HCT116 (cell line): Measurements from ENCODE around the gene FXYD2.

Experiments
- POLR2A ChIP-seq: IDR thresholded peaks from 2 replicates; pipeline ENCODE4 v1.7.0; 2011; ENCODE audit warnings: borderline replicate concordance; ENCODE audit not compliant: insufficient read depth, insufficient read length; ENCODE audit errors: extremely low read depth
- POLR2AphosphoS5 ChIP-seq: IDR thresholded peaks from 2 replicates; pipeline ENCODE4 v1.6.1; 2011; ENCODE audit warnings: mild to moderate bottlenecking, low read depth, low read length, moderate library complexity

DNA sequence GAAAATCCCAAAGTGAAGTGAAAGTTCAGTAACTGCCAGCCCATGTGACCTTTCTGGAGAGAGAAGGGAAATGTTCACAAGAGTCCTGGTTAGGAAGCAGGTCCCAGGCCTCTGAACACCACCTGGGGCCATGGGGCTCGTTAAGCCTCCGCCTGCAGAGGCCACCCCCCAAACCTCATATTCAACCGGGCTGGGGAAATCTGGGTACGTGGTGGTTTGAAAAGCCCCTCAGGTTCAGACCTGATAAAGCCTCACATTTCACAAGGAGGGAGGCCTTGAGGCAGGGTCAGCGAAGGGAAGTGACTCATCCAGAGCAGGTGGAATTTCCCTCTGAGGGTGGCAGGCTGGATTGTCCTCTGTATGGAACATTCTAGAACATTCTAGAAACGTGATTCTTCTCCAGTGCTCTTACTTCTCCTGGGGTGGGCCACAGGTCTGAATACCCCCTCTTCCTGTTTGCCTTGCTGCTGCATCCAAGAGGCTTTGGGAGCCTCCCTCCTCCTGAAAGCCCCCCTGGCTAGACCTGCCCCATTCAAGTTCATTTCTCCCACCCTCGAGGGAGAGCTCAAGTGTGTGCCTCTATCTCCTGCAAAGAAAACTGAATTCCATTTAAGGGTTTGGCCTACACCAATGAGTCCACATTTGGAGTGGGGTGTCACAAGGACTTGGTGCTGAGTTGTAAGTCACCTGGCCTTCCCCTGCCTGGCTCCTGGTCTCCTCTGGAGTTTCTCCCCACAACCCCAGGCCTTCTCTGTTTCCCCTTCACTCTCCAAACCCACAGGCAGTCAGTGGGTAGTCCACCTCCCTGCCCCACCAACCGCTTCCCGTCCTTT lies 6.3 kb downstream of the FXYD2 start:
- TF ChIP-seq POLR2A (no peak), POLR2AphosphoS5 (no peak)
